HG03045 (cell line): ENCODE results near the gene NOP14.
"Not testable (repeated sequence)": the region's sequence is repeated elsewhere in the genome, so short reads cannot be mapped to it uniquely, and the experiment has no call there.

ENCODE experiments used
- ATAC-seq: cut with Tn5 transposase; IDR thresholded peaks from one replicate; pipeline ENCODE4 v1.9.1; 2021; ENCODE audit warnings: mild to moderate bottlenecking, moderate library complexity; ENCODE audit not compliant: unreplicated experiment

Gene NOP14

DNA sequence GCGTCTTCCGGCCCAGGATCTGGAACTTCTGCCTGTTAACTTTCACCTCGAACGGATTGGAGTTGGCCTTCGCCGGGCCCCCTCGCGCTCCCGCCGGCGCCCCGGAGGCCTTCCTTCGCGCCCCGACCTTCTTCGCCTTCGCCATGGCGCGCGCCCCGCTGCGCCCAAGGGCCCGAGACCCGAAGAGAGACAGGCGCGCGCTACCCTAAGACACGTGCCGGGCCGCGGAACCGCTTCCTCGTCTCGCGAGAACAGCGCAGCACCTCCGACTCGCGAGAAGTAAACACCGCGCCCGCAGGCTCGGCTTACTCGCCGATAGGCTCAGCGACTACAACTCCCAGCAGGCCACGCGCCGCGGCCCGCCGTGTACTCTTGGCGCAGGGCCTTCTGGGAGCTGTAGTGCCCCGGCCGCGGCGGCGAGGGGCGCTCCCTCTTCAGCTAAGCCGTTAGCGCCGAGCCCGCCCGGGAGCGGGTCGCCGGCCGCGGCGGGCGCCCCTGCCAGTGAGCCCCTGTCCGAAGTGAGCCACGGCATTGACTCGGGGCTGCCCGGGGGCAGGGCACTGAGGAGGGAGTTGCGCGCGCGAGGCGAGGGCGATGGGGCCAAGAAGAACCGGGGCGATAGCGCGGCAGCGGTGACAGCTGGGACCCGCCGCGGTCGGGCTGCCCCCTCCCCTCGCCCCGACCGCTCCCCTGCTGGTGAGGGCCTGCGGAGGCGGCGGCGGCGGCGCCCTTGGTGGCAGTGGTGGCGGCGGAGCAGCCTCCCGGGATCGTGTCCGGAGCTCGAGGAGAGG lies at the start of gene NOP14, which contains the start of gene GRK4:
NOP14 (minus strand) TSS at position 232 of the 791 bp plus-strand sequence; CDS start at position 145, 87 bp downstream.
GRK4 (plus strand) TSS at position 397 of the 791 bp plus-strand sequence. CDS start 500 bp downstream, outside the sequence.
- peak; percentile 92 for ATAC-seq

GRCh38 chr4:3011456-3012220 lies 48.4 kb upstream of the NOP14 start:
- ATAC-seq = no peak

- no peak for ATAC-seq
Measured at GRCh38 chr4:3010998-3011397, 47.8 kb upstream of the NOP14 start.

- no peak for ATAC-seq
Measured at GRCh38 chr4:3010577-3010976, 47.4 kb upstream of the NOP14 start.

- no peak for ATAC-seq
Measured at GRCh38 chr4:3009422-3009821, 46.2 kb upstream of the NOP14 start.

- no peak for ATAC-seq
Measured at GRCh38 chr4:3007724-3008123, 44.5 kb upstream of the NOP14 start.

- no peak for ATAC-seq
Measured at GRCh38 chr4:2996415-2996814, 33.2 kb upstream of the NOP14 start.

DNA sequence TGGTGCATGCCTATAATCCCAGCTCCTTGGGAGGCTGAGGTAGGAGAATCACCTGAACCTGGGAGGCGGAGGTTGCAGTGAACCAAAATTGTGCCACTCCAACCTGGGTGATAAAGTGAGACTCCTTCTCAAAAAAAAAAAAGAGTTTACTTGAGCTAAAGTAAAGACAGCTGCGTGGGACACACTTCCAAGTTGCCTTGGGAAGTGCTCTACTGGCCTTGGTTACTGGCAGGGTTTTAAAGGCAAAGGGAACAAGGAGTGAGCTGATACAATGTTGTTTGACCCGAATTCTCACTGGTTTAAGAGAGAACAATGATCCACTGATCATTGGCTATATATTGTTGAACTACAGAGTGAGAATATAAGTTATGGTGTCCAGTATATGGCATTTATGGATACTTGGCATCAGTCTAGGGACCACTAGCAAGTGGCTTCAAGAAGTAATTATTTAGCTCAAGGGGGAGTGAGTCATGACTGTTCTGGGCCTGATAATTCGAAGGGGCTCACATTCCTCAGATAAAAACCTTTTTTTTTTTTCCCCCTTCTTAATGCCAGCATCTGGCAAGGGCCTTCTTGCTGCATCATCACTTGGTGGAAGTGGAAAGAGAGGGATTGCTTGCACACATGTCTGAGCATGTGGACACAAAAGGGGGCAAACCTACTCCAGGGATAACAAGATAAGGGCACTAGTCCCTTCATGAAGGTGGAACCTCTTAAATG lies 32.5 kb upstream of the NOP14 start:
- ATAC-seq = no peak

GRCh38 chr4:2994917-2995316 lies 31.7 kb upstream of the NOP14 start:
- ATAC-seq = no peak

DNA sequence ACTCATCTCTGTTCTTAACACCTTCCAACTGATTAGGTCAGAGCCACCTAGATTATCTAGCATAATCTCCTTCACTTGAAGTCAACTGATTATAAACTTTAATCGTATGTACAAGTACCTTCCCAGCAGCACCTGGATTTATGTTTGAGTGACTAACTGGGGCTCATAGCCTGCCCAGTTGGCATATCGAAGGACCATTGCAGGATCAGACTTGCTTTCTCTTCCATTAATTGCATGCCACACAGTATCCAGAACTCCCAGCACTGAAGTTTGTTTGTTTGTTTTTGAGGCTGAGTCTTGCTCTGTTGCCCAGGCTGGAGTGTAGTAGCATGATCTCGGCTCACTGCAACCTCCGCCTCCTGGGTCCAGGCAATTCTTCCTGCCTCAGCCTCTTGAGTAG lies 28.0 kb upstream of the NOP14 start:
- no peak for ATAC-seq

- not testable (repeated sequence) for ATAC-seq
Measured at GRCh38 chr4:2983715-2984114, 20.5 kb upstream of the NOP14 start.

- no peak for ATAC-seq
Measured at GRCh38 chr4:2982012-2982411, 18.8 kb upstream of the NOP14 start.

DNA sequence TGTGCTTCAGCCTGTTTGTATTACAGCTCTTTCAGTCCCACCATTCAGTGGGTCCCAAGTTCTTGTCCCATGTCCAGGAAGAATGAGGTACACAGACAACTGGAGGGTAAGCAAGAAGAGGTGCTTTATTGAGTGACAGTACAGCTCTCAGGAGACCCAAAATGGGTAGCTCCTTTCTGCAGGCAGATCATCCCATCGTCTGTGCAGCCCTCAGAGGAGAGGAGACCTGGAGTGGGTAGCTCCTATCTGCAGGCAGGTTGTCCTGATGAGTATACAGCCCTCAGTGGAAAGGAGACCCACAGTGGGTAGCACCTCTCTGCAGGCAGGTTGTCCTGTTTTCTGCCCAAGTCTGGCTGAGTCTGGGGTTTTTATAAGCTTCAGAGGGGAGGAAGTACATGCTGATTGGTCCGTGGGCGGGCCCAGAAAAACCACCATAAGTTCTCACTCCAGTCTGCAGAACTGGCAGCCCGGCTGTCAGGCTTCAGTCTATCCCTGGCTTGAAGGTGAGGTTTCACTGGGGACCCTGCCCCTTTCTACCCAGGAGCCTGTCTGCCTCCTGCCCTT lies 18.1 kb upstream of the NOP14 start:
- no peak for ATAC-seq

DNA sequence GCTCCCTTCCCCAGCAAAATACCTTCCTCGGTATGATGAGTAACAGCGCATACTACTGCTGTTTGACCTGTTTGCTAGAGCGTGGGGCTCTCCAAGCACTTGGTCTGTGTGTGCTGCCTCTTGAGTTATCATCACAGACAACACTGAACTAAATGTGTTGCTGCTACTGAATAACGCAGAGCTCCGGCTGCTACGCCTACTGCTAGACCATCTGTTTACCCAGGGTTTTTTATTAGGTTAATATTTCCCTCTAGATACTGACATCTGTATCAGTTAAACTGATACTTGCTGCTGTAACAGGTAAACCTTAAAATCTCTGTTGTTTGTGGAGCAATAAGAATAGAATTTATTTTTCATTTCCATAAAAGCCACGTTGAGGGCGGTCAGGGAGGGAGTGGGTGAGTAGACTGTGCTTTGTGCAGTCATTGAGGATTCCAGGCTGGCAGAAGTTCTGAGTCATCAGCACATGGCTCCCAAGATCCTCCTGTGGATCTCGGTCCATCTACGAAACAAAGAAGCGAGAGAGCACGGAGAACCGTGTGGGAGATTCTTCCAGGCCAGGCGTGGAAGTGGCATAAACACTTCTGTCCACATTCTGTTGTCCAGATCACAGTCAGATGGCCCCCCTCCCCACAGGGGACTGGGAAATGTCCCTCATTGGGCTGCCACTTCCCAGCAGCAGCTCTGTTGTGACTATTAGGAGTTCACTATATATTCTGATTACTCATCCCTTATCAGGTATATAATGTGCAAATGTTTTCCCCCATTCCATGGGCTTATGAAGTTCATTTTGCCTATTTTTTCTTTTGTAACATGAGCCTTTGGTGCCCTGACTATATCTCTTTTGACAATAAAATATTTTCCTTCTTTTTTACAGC lies 14.2 kb upstream of the NOP14 start:
- no peak for ATAC-seq

DNA sequence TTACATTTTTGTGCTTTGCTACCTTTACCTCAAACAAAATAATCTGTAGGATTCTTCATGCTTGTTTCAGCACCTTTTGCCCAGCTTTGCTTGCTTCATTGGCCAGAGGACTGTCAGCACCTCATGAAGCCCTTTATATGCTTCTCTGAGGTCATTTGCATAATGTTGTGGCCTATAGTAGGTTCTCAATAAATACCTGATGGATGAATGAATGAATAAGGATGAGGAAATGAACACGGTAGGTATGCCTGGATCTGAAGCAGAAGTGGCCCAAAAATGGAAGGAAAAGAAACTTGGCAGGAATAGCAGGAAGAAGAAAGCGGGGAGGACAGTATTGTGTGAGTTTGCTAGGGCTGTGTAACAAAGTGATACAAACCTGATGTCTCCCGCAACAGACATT lies 8.1 kb upstream of the NOP14 start:
- no peak for ATAC-seq

DNA sequence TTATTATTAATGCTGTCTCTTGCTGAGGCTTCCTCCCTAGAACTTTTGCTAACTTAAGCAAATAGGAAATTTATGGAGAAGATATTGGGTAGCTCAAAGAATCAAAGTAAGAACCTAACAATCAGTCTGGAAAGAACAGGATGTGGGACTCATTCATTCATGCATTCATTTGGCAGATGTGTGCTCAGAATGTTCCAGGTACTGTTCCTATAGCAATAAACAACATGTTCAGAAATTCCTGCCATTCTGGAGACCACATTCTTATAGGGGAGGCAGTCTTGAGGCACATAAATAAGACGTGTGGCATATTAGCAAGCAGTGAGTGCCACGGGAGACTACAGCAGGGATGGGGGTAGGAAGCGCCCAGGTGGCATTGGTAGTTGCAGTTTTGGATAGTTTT lies 5.2 kb upstream of the NOP14 start:
- no peak for ATAC-seq

GRCh38 chr4:2965262-2965661 lies 2.1 kb upstream of the NOP14 start:
- no peak for ATAC-seq

DNA sequence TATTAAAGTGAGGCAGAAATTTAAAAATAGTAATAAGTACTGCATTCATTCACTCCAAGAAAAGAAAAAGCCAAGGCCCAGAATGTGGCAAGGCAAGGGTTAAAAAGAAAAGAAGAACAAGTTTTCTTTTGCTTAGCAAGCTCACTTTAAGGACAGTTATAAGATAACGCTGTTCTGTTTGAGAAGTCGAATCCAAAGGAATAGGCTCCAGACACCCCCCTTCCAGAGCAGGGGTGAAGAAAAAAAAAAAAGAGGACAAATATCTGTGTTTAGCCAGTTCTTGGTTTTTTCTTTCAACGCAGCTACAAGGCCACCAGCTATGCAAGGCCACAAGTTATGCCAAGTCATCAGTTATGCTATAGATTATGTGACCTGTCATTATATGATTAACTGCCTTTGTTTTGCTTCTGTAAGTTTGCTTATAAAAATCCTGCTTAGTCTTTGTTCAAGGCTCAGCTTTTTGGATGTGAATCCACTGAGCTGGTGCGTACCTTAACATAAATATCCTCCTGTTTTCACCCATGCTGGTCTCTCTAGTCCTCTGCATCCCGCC lies 1.6 kb upstream of the NOP14 start:
- no peak for ATAC-seq

GRCh38 chr4:2963966-2964471 lies 813 bp upstream of the NOP14 start:
- peak; percentile 41 for ATAC-seq
